SK-N-MC (cell line): ENCODE results near the gene SPN.
"Not testable (repeated sequence)": the region's sequence is repeated elsewhere in the genome, so short reads cannot be mapped to it uniquely, and the experiment has no call there.

Experiments
- EZH2 ChIP-seq: fragments of 200-600 bp; sonication (generic); IDR thresholded peaks from one replicate; pipeline ENCODE4 v1.6.1; 2017; ENCODE audit warnings: antibody characterized with exemption
- POLR2AphosphoS5 ChIP-seq: IDR thresholded peaks from 2 replicates; pipeline ENCODE4 v1.6.1; 2012; ENCODE audit warnings: mild to moderate bottlenecking, low read depth, low read length, borderline replicate concordance

- not testable (repeated sequence) for TF ChIP-seq EZH2, POLR2AphosphoS5
Measured at GRCh38 chr16:29626778-29627331, 36.2 kb upstream of the SPN start.
